HL-60 (cell line): ENCODE data around the gene QRICH1.

Experiments
- POLR2AphosphoS5 ChIP-seq: IDR thresholded peaks from 2 replicates; pipeline ENCODE4 v1.6.1; 2012; ENCODE audit warnings: low read depth
- TF ChIP-seq, protein P1 (sequence below): IDR thresholded peaks from one replicate; pipeline ENCODE4 v1.5.1; 2011; ENCODE audit warnings: low read length, control low read depth, inconsistent platforms; ENCODE audit not compliant: insufficient read depth

DNA sequence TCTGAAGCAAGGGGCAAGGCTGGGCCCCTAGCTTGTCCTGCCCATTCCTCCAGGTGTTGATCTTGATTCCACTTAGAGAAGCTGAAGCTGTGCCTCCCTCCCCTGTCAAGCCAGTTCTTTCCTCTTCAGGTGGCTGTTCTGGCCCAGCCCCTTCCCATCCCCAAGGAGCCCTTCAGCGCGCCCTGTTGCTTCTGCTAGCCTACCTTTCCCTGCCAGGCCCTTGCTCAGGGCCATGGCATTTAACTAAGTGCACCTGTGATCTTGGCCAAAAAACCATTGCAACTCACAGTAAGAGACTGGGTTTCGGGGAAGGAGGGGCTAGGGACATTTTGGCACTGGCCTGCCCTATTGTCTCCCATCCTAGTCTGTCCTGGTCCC is 88.6 kb downstream of the QRICH1 start:
- no peak for TF ChIP-seq POLR2AphosphoS5
- TF ChIP-seq, protein P1, sequence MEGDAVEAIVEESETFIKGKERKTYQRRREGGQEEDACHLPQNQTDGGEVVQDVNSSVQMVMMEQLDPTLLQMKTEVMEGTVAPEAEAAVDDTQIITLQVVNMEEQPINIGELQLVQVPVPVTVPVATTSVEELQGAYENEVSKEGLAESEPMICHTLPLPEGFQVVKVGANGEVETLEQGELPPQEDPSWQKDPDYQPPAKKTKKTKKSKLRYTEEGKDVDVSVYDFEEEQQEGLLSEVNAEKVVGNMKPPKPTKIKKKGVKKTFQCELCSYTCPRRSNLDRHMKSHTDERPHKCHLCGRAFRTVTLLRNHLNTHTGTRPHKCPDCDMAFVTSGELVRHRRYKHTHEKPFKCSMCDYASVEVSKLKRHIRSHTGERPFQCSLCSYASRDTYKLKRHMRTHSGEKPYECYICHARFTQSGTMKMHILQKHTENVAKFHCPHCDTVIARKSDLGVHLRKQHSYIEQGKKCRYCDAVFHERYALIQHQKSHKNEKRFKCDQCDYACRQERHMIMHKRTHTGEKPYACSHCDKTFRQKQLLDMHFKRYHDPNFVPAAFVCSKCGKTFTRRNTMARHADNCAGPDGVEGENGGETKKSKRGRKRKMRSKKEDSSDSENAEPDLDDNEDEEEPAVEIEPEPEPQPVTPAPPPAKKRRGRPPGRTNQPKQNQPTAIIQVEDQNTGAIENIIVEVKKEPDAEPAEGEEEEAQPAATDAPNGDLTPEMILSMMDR, result no peak
